K562 (cell line): ENCODE measurements around the gene LAMB4. TPM values are rescaled to one million over a fixed set of nuclear protein-coding genes. Genes with fewer than 3 reads are reported as not detected.

Experiments
- ATAC-seq: fragments of 200-7000 bp; cut with Tn5 transposase; 3 replicates; pipeline ENCODE4 v1.9.1; 2020; ENCODE audit warnings: moderate library complexity
- BruUV-seq: library from RNA; stranded (reverse); fragments of 400-500 nt; replicated peaks from 2 replicates; lab custom pipeline; 2021; lab: Mats Ljungman, UMichigan
- CTCF ChIA-PET: fragments of 300-600 bp; formaldehyde crosslinking; extraction: SDS; loops from one replicate; lab custom pipeline; 2021; ENCODE audit warnings: low intra/inter-chr PET ratio; lab: Yijun Ruan, JAX
- POLR2A ChIA-PET: fragments of 300-600, 350-650 bp; sonication (Branson Sonifier 250); formaldehyde crosslinking; extraction: SDS; loops from one replicate; lab custom pipeline; 2021; ENCODE audit warnings: antibody characterized with exemption, inconsistent platforms; lab: Yijun Ruan, JAX
- DNase-seq, 4 experiments: peaks; one replicate each; pipeline versions ENCODE4 v3.0.0 to v3.0.0-alpha.2; 2011 to 2018; ENCODE audit warnings: low spot score in 3 of 4, mixed read lengths in 3 of 4; ENCODE audit errors: extremely low read depth in 1 of 4
- FAIRE-seq: peaks from 2 replicates; lab custom pipeline; 2011; peaks lifted over from hg19 to GRCh38; lab: Jason Lieb, UNC
- H2AFZ ChIP-seq: 2 replicates; pipeline ENCODE4 v1.6.0; 2011; ENCODE audit warnings: low read depth, low read length, control low read depth, inconsistent platforms
- H3K27ac ChIP-seq: fragments of 200-600 bp; 3 replicates; pipeline ENCODE4 v1.8.0; 2011; ENCODE audit warnings: low read depth, mild to moderate bottlenecking, control low read depth, inconsistent platforms, low read length, moderate library complexity, mixed read lengths; ENCODE audit errors: extremely low read depth
- H3K27me3 ChIP-seq, 2 experiments: fragments of 300-600 bp in 1 of 2; 2 replicates in 1 of 2; 3 replicates in 1 of 2; pipeline versions ENCODE4 v1.6.0 to v1.8.0; 2011; ENCODE audit warnings: inconsistent platforms in 2 of 2, low read length in 2 of 2, mild to moderate bottlenecking in 1 of 2, mixed read lengths in 1 of 2, moderate library complexity in 1 of 2; ENCODE audit not compliant: control insufficient read depth in 2 of 2, insufficient read depth in 2 of 2
- H3K36me3 ChIP-seq: fragments of 300-600 bp; 3 replicates; pipeline ENCODE4 v1.8.0; 2011; ENCODE audit warnings: mild to moderate bottlenecking, low read length, inconsistent platforms; ENCODE audit not compliant: control insufficient read depth, insufficient read depth
- H3K4me1 ChIP-seq, 2 experiments: fragments of 200-600 bp in 1 of 2; replicated peaks in 1 of 2; 2 replicates in 1 of 2; 3 replicates in 1 of 2; pipeline versions ENCODE4 v1.5.1 to v1.8.0; 2011; ENCODE audit warnings: inconsistent platforms in 2 of 2, low read length in 2 of 2, mild to moderate bottlenecking in 1 of 2, mixed read lengths in 1 of 2, moderate library complexity in 1 of 2; ENCODE audit not compliant: control insufficient read depth in 2 of 2, insufficient read depth in 2 of 2
- H3K4me2 ChIP-seq: 2 replicates; pipeline ENCODE4 v1.6.1; 2011; ENCODE audit warnings: low read length, control low read depth, inconsistent platforms, mixed read lengths; ENCODE audit not compliant: insufficient read depth
- H3K4me3 ChIP-seq: fragments of 200-600 bp; sonication (generic), shearing (Covaris generic); 2 replicates; pipeline ENCODE4 v1.5.1; 2016; ENCODE audit warnings: control low read depth, inconsistent platforms
- H3K79me2 ChIP-seq: fragments of 200-600 bp; 3 replicates; pipeline ENCODE4 v1.8.0; 2011; ENCODE audit warnings: low read length, inconsistent platforms; ENCODE audit not compliant: control insufficient read depth, insufficient read depth
- H3K9ac ChIP-seq, 2 experiments: 2 replicates each; pipeline versions ENCODE4 v1.6.0 to v1.6.1; 2011; ENCODE audit warnings: low read depth in 2 of 2, low read length in 2 of 2, control low read depth in 1 of 2, inconsistent platforms in 1 of 2, mild to moderate bottlenecking in 1 of 2, mixed read lengths in 1 of 2; ENCODE audit not compliant: insufficient read depth in 1 of 2
- H3K9me1 ChIP-seq: one replicate; pipeline ENCODE4 v1.6.0; 2011; ENCODE audit warnings: inconsistent platforms, mild to moderate bottlenecking, low read length, moderate library complexity; ENCODE audit not compliant: control insufficient read depth, insufficient read depth
- H3K9me3 ChIP-seq: replicated peaks from 2 replicates; pipeline ENCODE4 v1.5.1; 2011; ENCODE audit warnings: low read depth, low read length, inconsistent platforms; ENCODE audit not compliant: control insufficient read depth, insufficient read depth
- H4K20me1 ChIP-seq: replicated peaks from 2 replicates; pipeline ENCODE4 v1.6.1; 2011; ENCODE audit warnings: low read length, inconsistent platforms, mixed read lengths; ENCODE audit not compliant: control insufficient read depth, insufficient read depth
- ATF1 ChIP-seq, 2 experiments: fragments of 450-650 bp in 1 of 2; IDR thresholded peaks; 2 replicates each; pipeline ENCODE4 v1.6.1; 2016; ENCODE audit warnings: missing compliant biosample characterization in 1 of 2, missing genetic modification characterization in 1 of 2
- CBFA2T2 ChIP-seq: fragments of 450-650 bp; conservative IDR thresholded peaks from 2 replicates; pipeline ENCODE4 v1.6.1; 2017; ENCODE audit warnings: mild to moderate bottlenecking
- CEBPB ChIP-seq: fragments of 450-650 bp; IDR thresholded peaks from 2 replicates; pipeline ENCODE4 v1.6.1; 2016; ENCODE audit warnings: missing genetic modification characterization, missing compliant biosample characterization
- EP300 ChIP-seq: IDR thresholded peaks from 2 replicates; pipeline ENCODE4 v1.6.1; 2012; ENCODE audit warnings: low read length, improper control_type of control experiment
- FOXP1 ChIP-seq: sonication (generic); formaldehyde crosslinking; IDR thresholded peaks from 2 replicates; pipeline ENCODE4 v1.8.0; 2022; ENCODE audit warnings: mild to moderate bottlenecking, missing genetic modification reagents
- LEF1 ChIP-seq: fragments of 450-650 bp; IDR thresholded peaks from 2 replicates; pipeline ENCODE4 v1.6.1; 2016; ENCODE audit warnings: mild to moderate bottlenecking
- MCM3 ChIP-seq: fragments of 450-650 bp; IDR thresholded peaks from 2 replicates; pipeline ENCODE4 v1.6.1; 2016
- NCOA1 ChIP-seq: fragments of 450-650 bp; IDR thresholded peaks from 2 replicates; pipeline ENCODE4 v1.6.1; 2016; ENCODE audit warnings: low read depth
- SAFB ChIP-seq: fragments of 200-400 bp; formaldehyde crosslinking; IDR thresholded peaks from 2 replicates; pipeline ENCODE4 v1.6.1; 2017; ENCODE audit warnings: low read depth, low read length, borderline replicate concordance
- SMARCE1 ChIP-seq: fragments of 450-650 bp; IDR thresholded peaks from 2 replicates; pipeline ENCODE4 v1.7.1; 2016; ENCODE audit warnings: mild to moderate bottlenecking
- ZNF282 ChIP-seq: sonication (generic); formaldehyde crosslinking; IDR thresholded peaks from 2 replicates; pipeline ENCODE4 v1.8.1; 2023; ENCODE audit warnings: missing genetic modification reagents
- WGBS: fragments of 100-300 bp; shearing (Covaris generic); methylation state at CpG from one replicate; pipeline ENCODE4 v1.1.6; 2016; ENCODE audit warnings: low coverage, mixed read lengths; ENCODE audit not compliant: insufficient coverage; ENCODE audit errors: missing lambda C conversion rate; 5-methylcytosine and 5-hydroxymethylcytosine counted together
- in situ Hi-C: fragments of 300-500 bp; cut with MboI; formaldehyde crosslinking; loops from 4 replicates; pipeline ENCODE4 v1.15.0; 2018; ENCODE audit warnings: inconsistent platforms, mixed read lengths
- intact Hi-C: fragments of 100-400 bp; cut with micrococcal nuclease; formaldehyde crosslinking; loops from 2 replicates; pipeline ENCODE4 v1.14.2; 2022
- polyA plus RNA-seq, 8 experiments: library from polyadenylated mRNA; depleted of rRNA in 4 of 8; stranded (reverse) in 5 of 8; unstranded in 3 of 8; fragments of >200 nt; fragmentation: Nextera tagmentation in 2 of 8; fragmentation: Illumina TruSeq in 1 of 8; extraction: Ambion mirVana in 2 of 8; extraction: Trizol in 1 of 8; gene quantifications; 2 replicates each; pipeline versions ENCODE4 v1.2.1 to v1.2.3, GENCODE V29; 2011 to 2014; ENCODE audit warnings: inconsistent platforms in 1 of 8, missing spikeins in 1 of 8
- total RNA-seq, 7 experiments: library from RNA; depleted of rRNA in 6 of 7; stranded (reverse); fragments of >200 nt in 6 of 7; fragmentation: Illumina TruSeq in 2 of 7; extraction: Trizol in 2 of 7; gene quantifications; 2 replicates each; pipeline versions ENCODE4 v1.2.1 to v1.2.3, GENCODE V29; 2011 to 2021; ENCODE audit warnings: low replicate concordance in 1 of 7
- TF ChIP-seq, protein P1 (sequence below), 2 experiments: IDR thresholded peaks in 1 of 2; conservative IDR thresholded peaks in 1 of 2; 2 replicates each; pipeline ENCODE4 v1.6.1; 2016; ENCODE audit warnings: low read depth in 2 of 2, mild to moderate bottlenecking in 1 of 2, missing compliant biosample characterization in 1 of 2, missing genetic modification characterization in 1 of 2, moderate library complexity in 1 of 2
- TF ChIP-seq, protein P2 (sequence below): fragments of 200-800 bp; sonication (Bioruptor generic); IDR thresholded peaks from 2 replicates; pipeline ENCODE4 v1.6.1; 2017; ENCODE audit warnings: missing genetic modification characterization, missing compliant biosample characterization
- TF ChIP-seq, protein P3 (sequence below): fragments of 450-650 bp; IDR thresholded peaks from 2 replicates; pipeline ENCODE4 v1.7.0; 2016; ENCODE audit warnings: borderline replicate concordance

The LAMB4 gene
- total and polyA plus RNA-seq, 9 of the 15 experiments (the other 6 are each of a cell fraction or from before 2014, with no cell fraction given), result 0.06 to 0.13 (median 0.07) TPM; not detected in 6

DNA sequence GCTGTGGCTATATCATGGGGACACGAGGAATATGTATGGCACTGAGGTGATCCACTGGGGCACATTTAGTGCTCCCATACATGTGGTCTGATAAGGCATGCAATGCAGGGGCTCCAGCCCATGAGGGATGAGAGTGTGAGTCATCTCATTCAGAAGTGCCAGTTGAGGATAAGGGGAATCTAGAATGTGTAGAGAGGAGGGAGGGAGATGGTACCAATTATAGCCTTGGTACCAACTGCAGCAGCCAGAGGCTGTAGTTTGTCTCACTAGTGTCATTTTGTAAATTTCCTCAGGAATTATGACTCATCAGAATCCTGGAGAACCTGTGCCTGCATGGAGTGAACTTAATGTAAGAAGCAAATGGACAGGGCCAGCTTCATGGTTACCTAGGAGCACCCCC lies 46.2 kb downstream of the LAMB4 start (continued):
- no peak for TF ChIP-seq ATF1 (CRISPR knock-in tag; IDR thresholded peaks at IDR 0.05)
- no peak for TF ChIP-seq ATF1 (tag; IDR thresholded peaks at IDR 0.05)

DNA sequence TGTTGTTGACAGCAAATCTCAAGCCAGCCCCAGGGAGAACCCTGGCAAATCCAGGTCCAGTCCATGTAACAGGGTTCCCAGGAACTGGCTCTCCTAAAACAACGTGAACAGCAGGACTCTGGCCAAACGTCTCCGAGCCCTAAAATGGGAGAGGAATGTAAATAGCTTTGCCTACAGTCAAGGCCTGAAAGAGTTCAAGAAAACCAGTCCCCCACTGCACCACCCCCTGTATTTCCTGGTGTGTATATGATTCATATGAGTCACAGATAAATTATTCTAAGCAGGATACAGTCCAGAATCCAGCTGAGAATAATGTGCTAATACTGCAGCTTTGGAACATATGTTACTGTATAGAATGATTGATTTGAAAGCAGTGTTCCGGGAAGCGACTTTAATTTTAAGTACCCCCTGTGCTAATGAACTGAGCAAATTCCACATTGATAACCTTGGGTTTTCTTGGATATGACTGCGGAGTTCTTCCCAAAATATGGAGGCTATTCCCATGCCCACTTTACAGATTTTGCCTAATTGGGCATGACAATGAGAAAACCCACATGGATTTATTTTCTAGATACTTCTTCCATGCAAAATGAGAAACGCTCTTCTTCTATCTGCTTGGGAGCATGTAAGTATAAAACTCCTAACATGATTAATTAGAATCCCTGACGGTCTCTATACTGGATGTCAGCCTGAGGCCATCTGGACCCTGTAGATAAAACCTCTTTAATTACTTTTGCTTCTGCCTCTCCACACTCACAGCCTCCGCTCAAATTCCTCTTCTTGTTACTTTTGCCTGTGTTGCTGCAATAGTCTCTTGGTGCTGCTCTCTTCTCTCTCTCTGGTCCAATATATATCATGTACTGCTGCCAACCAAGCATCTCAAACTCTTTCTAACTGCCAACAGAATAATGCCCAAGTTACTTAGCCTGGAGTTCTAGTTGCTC lies 50.2 kb downstream of the LAMB4 start:
- Histone ChIP-seq H3K4me1 (peaks cover 27 to 65% of the 10 kb centered on the region in 2 experiments), H4K20me1 (no peaks in the 10 kb centered on the region), H3K27me3 (no peaks in the 10 kb centered on the region), H3K4me3 (no peak overlapping the region), H3K36me3 (no peaks in the 10 kb centered on the region), H3K9me1 (no peaks in the 10 kb centered on the region), H3K9me3 (peaks cover 8% of the 10 kb centered on the region), H3K27ac (peak overlapping the region; percentile 47), H3K9ac (peak overlapping the region in 1 of 2 experiments; percentile 53; a peak in 1 of 4 replicates), H2AFZ (peak overlapping the region; percentile 77), H3K4me2 (peak overlapping the region; percentile 57), H3K79me2 (no peaks in the 10 kb centered on the region)
- no TSS peak for BruUV-seq
- ChIA-PET POLR2A (interaction anchor here (0.9 to 1.0 kb wide), 4 partner anchors 15 to 60 kb away, joined by 3 read pairs; no protein-coding TSS in a partner anchor), CTCF (no interaction called here)
- DNase-seq, result peak in 2 of 4 experiments; percentile 88 to 90
- FAIRE-seq, result peak; percentile 78
- intact Hi-C loops (no loop called here), in situ Hi-C loops (no loop called here)
- ATAC-seq, result peak; percentile 82
- WGBS, result 12% methylated on average over 9 of the region's 9 CpGs
- TF ChIP-seq, protein P1, sequence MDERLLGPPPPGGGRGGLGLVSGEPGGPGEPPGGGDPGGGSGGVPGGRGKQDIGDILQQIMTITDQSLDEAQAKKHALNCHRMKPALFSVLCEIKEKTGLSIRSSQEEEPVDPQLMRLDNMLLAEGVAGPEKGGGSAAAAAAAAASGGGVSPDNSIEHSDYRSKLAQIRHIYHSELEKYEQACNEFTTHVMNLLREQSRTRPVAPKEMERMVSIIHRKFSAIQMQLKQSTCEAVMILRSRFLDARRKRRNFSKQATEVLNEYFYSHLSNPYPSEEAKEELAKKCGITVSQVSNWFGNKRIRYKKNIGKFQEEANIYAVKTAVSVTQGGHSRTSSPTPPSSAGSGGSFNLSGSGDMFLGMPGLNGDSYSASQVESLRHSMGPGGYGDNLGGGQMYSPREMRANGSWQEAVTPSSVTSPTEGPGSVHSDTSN (CRISPR knock-in tag; IDR thresholded peaks at IDR 0.05; ENCODE audit: low read depth), result peak; percentile 67; the same call in 1 of the 2 replicates
- TF ChIP-seq, protein P1 (tag; conservative IDR thresholded peaks at IDR 0.05; ENCODE audit: low read depth), result peak; percentile 99
- peak; percentile 96 for TF ChIP-seq SMARCE1
- no peak for TF ChIP-seq ZNF282
- TF ChIP-seq MCM3, result no peak
- TF ChIP-seq CEBPB (tag), result peak; percentile 87
- no peak for TF ChIP-seq FOXP1
- TF ChIP-seq, protein P2, sequence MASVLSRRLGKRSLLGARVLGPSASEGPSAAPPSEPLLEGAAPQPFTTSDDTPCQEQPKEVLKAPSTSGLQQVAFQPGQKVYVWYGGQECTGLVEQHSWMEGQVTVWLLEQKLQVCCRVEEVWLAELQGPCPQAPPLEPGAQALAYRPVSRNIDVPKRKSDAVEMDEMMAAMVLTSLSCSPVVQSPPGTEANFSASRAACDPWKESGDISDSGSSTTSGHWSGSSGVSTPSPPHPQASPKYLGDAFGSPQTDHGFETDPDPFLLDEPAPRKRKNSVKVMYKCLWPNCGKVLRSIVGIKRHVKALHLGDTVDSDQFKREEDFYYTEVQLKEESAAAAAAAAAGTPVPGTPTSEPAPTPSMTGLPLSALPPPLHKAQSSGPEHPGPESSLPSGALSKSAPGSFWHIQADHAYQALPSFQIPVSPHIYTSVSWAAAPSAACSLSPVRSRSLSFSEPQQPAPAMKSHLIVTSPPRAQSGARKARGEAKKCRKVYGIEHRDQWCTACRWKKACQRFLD (CRISPR knock-in tag), result 0 out of 2 replicates have a peak, but pooled peaks have one; percentile 30
- TF ChIP-seq EP300, result peak; percentile 92
- peak; percentile 86 for TF ChIP-seq CBFA2T2
- TF ChIP-seq, protein P3, sequence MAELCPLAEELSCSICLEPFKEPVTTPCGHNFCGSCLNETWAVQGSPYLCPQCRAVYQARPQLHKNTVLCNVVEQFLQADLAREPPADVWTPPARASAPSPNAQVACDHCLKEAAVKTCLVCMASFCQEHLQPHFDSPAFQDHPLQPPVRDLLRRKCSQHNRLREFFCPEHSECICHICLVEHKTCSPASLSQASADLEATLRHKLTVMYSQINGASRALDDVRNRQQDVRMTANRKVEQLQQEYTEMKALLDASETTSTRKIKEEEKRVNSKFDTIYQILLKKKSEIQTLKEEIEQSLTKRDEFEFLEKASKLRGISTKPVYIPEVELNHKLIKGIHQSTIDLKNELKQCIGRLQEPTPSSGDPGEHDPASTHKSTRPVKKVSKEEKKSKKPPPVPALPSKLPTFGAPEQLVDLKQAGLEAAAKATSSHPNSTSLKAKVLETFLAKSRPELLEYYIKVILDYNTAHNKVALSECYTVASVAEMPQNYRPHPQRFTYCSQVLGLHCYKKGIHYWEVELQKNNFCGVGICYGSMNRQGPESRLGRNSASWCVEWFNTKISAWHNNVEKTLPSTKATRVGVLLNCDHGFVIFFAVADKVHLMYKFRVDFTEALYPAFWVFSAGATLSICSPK, result 0 out of 2 replicates have a peak, but pooled peaks have one; percentile 24
- peak; percentile 88 for TF ChIP-seq LEF1
- no peak for TF ChIP-seq SAFB
- peak; percentile 79 for TF ChIP-seq NCOA1
